ENCODE results near the gene ZNF219.

DNA sequence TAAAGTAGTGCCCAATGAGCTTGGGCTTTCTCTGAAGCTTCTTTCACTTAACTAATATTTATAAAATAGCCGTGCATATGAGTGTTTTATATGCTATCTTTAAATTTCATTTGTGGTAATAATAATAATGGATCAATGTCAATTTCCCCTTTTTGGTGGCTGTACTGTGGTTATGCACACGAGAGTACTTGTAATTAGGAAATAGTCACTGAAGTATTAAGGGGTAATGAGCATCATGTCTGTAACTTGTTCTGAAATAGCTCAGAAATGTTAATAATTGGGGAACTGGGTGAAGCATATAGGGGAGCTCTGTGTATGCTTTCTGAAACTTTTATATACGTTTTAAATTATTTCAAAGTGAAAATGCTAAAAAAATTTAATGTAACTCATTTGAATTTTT is 47.9 kb downstream of the ZNF219 start:
- TF ChIP-seq, protein P1, sequence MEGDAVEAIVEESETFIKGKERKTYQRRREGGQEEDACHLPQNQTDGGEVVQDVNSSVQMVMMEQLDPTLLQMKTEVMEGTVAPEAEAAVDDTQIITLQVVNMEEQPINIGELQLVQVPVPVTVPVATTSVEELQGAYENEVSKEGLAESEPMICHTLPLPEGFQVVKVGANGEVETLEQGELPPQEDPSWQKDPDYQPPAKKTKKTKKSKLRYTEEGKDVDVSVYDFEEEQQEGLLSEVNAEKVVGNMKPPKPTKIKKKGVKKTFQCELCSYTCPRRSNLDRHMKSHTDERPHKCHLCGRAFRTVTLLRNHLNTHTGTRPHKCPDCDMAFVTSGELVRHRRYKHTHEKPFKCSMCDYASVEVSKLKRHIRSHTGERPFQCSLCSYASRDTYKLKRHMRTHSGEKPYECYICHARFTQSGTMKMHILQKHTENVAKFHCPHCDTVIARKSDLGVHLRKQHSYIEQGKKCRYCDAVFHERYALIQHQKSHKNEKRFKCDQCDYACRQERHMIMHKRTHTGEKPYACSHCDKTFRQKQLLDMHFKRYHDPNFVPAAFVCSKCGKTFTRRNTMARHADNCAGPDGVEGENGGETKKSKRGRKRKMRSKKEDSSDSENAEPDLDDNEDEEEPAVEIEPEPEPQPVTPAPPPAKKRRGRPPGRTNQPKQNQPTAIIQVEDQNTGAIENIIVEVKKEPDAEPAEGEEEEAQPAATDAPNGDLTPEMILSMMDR (conservative IDR thresholded peaks at IDR 0.05; ENCODE audit: low read depth, low read length), result no peak
- TF ChIP-seq EZH2 (IDR thresholded peaks at IDR 0.05; ENCODE audit: low read length, unreplicated experiment) (no peak), EZH2phosphoT487 (IDR thresholded peaks at IDR 0.05; ENCODE audit: borderline replicate concordance, low read length) (no peak)
